ENCODE measurements around the gene AFF1. TPM values are rescaled to one million over a fixed set of nuclear protein-coding genes. Genes with fewer than 3 reads are reported as not detected.
"Not testable (repeated sequence)": the region's sequence is repeated elsewhere in the genome, so short reads cannot be mapped to it uniquely, and the experiment has no call there.

Gene AFF1
- total RNA-seq, 4 donors from 2014 or later = 155 to 238 (median 192) TPM

DNA sequence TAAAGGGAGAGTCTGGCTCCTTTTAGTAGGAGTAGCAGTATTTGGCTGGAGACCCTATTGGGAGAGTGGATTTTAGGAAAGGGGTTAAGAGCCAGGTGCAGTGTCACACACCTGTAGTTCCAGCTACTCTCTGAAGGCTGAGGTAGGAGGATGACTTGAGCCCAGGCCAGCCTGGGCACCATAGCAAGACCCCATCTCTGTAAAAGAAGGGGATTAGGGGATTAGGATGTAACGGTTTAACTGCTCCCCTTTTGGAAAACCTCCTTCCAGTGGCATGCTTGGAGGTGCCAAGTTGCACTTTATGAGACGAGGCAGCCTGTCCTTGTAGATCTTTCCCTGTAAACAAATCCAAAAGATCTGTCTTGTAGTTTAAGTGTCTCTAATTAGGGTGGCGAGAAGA, 145.7 kb downstream of the AFF1 start:
- Histone ChIP-seq H3K4me1 (peaks cover 76 to 82% of the 10 kb centered on the region in 2 donors), H3K27me3 (no peaks in the 10 kb centered on the region), H3K4me3 (replicated peaks in 1 of 3) (no peak overlapping the region), H3K27ac (peak overlapping the region; percentile 64 to 74 (median 72)), H3K36me3 (no peaks in the 10 kb centered on the region), H3K9me3 (no peaks in the 10 kb centered on the region)
- 85 to 89% methylated on average over 3 of the region's 3 CpGs for WGBS, 2 donors
- intact Hi-C loops (cut with DNase I) = no loop called here
- TF ChIP-seq POLR2A (IDR thresholded peaks at IDR 0.05) = no peak
- DNase-seq = no peak

DNA sequence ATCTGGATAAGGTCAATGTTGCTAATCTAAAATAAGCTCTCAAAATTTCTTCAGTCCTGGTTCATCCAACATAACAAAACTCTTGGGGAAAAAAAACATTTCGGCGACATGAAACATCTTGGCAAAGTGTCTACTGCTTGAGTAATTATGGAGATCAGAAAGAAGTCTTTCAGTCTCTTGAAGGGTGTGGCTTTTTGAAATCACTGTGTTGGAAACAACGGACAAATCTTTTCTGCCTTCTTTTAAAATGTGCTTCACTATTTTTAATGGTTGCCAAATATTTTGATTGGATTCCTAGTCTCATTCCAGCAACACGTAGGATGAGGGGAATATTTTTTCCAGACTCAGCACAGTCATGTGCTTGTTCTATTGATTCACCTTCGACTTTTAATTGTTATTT, 147.0 kb downstream of the AFF1 start:
- Histone ChIP-seq H3K9me3 (no peaks in the 10 kb centered on the region), H3K27ac (peak overlapping the region; percentile 29 to 51 (median 35)), H3K4me1 (peaks cover 65 to 73% of the 10 kb centered on the region in 2 donors), H3K36me3 (no peaks in the 10 kb centered on the region), H3K4me3 (replicated peaks in 1 of 3) (no peak overlapping the region), H3K27me3 (no peaks in the 10 kb centered on the region)
- TF ChIP-seq CTCF (IDR thresholded peaks at IDR 0.05) (no peak), POLR2A (IDR thresholded peaks at IDR 0.05) (no peak)
- 24 to 27% methylated on average over 5 of the region's 5 CpGs for WGBS, 2 donors
- intact Hi-C loops (cut with DNase I) = no loop called here
- no peak for DNase-seq

DNA sequence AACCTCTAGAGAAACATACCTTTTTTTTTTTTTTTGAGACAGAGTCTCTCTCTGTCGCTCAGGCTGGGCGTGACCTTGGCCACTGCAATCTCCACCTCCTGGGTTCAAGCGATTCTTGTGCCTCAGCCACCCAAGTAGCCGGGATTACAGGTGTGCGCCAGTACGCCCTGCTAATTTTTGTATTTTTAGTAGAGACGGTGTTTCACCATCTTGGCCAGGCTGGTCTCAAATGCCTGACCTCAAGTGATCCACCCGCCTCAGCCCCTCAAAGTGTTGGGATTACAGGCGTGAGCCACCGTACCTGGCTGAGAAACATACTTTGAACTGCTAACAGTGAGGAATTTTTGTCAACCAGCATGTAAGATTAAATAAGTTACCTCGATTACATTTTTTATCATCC, 150.9 kb downstream of the AFF1 start:
- peaks cover 62 to 74% of the 10 kb centered on the region in 2 donors for H3K4me1 ChIP-seq
- H3K27me3 ChIP-seq; H3K27ac ChIP-seq; intact Hi-C loops (cut with DNase I); H3K36me3 ChIP-seq; H3K9me3 ChIP-seq; DNase-seq; H3K4me3 ChIP-seq (replicated peaks in 1 of 3): not testable (repeated sequence)
- WGBS, 2 donors = 80 to 85% methylated on average over 11 of the region's 11 CpGs

DNA sequence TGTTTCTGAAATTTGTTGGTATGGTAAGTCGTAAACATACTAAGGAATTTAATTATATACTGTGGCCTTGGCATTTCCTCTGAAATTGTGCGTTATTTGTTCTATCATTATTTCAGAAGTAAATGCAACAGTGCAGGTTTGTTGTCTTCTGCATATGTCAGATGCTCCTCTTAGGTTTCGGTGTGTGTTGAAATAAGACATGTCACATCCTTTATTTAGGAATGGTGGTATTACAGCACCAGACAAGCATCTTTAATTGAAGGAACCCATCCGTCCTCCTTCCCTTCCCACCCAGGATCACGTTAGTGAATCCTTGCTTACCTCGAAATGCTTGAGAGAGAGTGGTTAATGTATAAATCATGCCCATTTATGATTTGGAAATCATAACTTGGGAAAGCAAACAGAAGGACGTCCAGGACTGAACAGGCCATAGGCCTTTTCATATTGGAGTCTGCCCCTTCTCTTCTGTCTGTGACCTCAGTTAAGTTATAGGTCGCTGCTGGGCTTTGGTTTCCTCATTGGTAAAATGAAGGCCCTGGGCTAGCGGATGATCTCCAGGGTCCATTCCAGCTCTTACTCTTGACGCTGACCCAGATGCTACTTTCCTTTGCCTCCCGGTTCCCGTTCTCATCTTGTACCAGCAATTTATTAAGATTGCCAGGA, 151.5 kb downstream of the AFF1 start:
- no peak overlapping the region for H3K4me3 ChIP-seq (replicated peaks in 1 of 3)
- intact Hi-C loops (cut with DNase I) = no loop called here

DNA sequence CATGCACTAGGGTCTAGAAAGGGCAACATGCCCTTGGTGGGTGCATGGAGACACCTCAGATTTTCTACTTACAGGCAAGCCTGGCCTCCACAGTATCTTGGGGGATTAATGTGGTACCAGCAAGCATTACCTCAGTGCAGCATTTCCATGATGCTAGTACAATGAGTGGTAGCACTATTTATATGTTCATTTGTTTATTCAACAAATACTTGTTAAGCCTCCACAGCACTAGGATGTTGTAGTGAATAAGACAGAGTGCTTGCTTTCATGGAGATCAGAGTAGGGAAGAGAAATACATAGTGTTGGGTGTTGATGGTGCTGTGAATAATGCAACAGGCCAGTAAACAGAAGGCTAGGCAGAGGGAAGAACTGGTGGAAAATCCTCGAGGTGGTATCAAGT, 152.2 kb downstream of the AFF1 start:
- Histone ChIP-seq H3K36me3 (peaks cover 0 to 8% of the 10 kb centered on the region in 2 donors), H3K9me3 (no peaks in the 10 kb centered on the region), H3K4me1 (peaks cover 60 to 73% of the 10 kb centered on the region in 2 donors), H3K4me3 (replicated peaks in 1 of 3) (no peak overlapping the region), H3K27ac (peak overlapping the region in 1 of 3 donors; percentile 59), H3K27me3 (no peaks in the 10 kb centered on the region)
- 67 to 79% methylated on average over 1 of the region's 1 CpG for WGBS, 2 donors
- no peak for DNase-seq
- TF ChIP-seq POLR2A (IDR thresholded peaks at IDR 0.05) (no peak), CTCF (IDR thresholded peaks at IDR 0.05) (no peak)
- intact Hi-C loops (cut with DNase I) = no loop called here

More for the DNA sequence above, 151.5 kb downstream of the AFF1 start:
- peaks cover 63 to 73% of the 10 kb centered on the region in 2 donors for H3K4me1 ChIP-seq
- TF ChIP-seq CTCF (IDR thresholded peaks at IDR 0.05) = no peak
- TF ChIP-seq POLR2A (IDR thresholded peaks at IDR 0.05) = no peak
- DNase-seq = no peak
- peaks cover 0 to 8% of the 10 kb centered on the region in 2 donors for H3K36me3 ChIP-seq
- H3K9me3 ChIP-seq = no peaks in the 10 kb centered on the region
- H3K27me3 ChIP-seq = no peaks in the 10 kb centered on the region
- no peak overlapping the region for H3K27ac ChIP-seq
- WGBS, 2 donors = 96 to 97% methylated on average over 12 of the region's 12 CpGs

- Histone ChIP-seq H3K27me3 (no peaks in the 10 kb centered on the region), H3K36me3 (peaks cover 0 to 8% of the 10 kb centered on the region in 2 donors), H3K27ac (peak overlapping the region in 1 of 3 donors; percentile 59), H3K4me3 (replicated peaks in 1 of 3) (no peak overlapping the region), H3K9me3 (no peaks in the 10 kb centered on the region), H3K4me1 (peaks cover 60 to 73% of the 10 kb centered on the region in 2 donors)
- 72 to 79% methylated on average over 1 of the region's 1 CpG for WGBS, 2 donors
- DNase-seq = no peak
- TF ChIP-seq CTCF (IDR thresholded peaks at IDR 0.05) (no peak), POLR2A (IDR thresholded peaks at IDR 0.05) (no peak)
- intact Hi-C loops (cut with DNase I) = no loop called here
Observed at GRCh38 chr4:87087420-87087819, 152.6 kb downstream of the AFF1 start.

All from thyroid gland (tissue), 4 donors.